T-helper 2 cell treated with Interferon-gamma antibody and Interleukin-4, amounts not matched to agents 5 μg/mL and 100 μg/mL, for 36 hours (primary cell): ENCODE results near the gene OSR1.
"Not testable (repeated sequence)": the region's sequence is repeated elsewhere in the genome, so short reads cannot be mapped to it uniquely, and the experiment has no call there.

Experiments used
- DNase-seq: peaks from one replicate; pipeline ENCODE4 v3.0.0; 2021; ENCODE audit warnings: low spot score
- H3K27ac Mint-ChIP-seq: one replicate; pipeline ENCODE4 v1.8.0; 2021; ENCODE audit warnings: mild to moderate bottlenecking, mixed read lengths
- H3K27me3 Mint-ChIP-seq: one replicate; pipeline ENCODE4 v1.8.0; 2021; ENCODE audit warnings: low read depth, mixed read lengths
- H3K36me3 Mint-ChIP-seq: one replicate; pipeline ENCODE4 v1.8.0; 2021; ENCODE audit warnings: low read depth, mixed read lengths
- H3K4me1 Mint-ChIP-seq: one replicate; pipeline ENCODE4 v1.8.0; 2021; ENCODE audit warnings: low read depth, mixed read lengths
- H3K4me3 Mint-ChIP-seq: one replicate; pipeline ENCODE4 v1.8.0; 2022; ENCODE audit warnings: mild to moderate bottlenecking, moderate library complexity, mixed read lengths
- H3K9me3 Mint-ChIP-seq: one replicate; pipeline ENCODE4 v1.8.0; 2021; ENCODE audit warnings: mixed read lengths

Gene OSR1

DNA sequence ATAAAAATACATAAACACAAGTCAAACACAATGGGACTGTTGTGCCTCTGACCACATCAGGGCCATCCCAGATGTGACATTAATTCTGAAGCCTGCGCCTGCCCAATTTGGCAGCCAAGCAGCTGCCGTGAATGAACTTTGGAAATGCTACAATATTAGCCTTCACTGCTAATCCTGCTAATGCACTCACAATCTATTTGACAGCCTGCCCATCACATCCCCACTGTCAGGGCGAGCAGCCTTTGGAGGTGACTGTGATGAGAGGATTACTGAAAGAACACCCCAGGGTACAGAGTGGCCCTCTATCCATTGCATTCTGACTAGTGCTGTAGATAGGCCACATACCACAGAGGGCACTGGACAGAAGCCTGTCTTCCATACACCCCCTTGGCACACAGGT is 21.6 kb downstream of the OSR1 start:
- Mint-ChIP-seq H3K27ac (no peak overlapping the region), H3K4me1 (no peaks in the 10 kb centered on the region), H3K36me3 (no peaks in the 10 kb centered on the region), H3K27me3 (no peaks in the 10 kb centered on the region), H3K4me3 (no peak overlapping the region), H3K9me3 (no peaks in the 10 kb centered on the region)
- no peak for DNase-seq

- no peaks in the 10 kb centered on the region for H3K9me3 Mint-ChIP-seq
- no peaks in the 10 kb centered on the region for H3K27me3 Mint-ChIP-seq
- no peak overlapping the region for H3K27ac Mint-ChIP-seq
- H3K36me3 Mint-ChIP-seq: no peaks in the 10 kb centered on the region
- no peak for DNase-seq
- no peak overlapping the region for H3K4me3 Mint-ChIP-seq
- no peaks in the 10 kb centered on the region for H3K4me1 Mint-ChIP-seq
Observed at GRCh38 chr2:19332503-19332902, 25.9 kb downstream of the OSR1 start.

DNA sequence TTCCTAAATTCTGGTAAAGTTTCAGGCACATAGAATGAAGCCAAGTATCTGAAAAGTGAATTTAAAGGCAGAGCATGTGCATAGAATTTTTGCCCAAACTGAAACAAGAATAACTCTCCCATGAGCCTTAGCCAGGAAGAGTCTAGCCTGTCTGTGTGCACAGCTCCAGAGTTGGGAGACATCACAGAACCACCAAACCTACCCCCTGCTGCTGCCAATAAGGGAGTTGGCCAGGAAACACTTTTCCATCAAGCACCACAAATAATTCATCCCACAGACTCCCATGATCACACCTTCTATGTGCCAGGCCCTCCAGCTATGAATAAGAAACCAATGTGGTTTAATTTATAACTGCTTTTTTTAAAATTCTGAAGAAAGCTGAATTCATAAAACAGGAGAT is 27.0 kb downstream of the OSR1 start:
- Mint-ChIP-seq H3K4me1 (no peaks in the 10 kb centered on the region), H3K27ac (no peak overlapping the region), H3K36me3 (no peaks in the 10 kb centered on the region), H3K27me3 (no peaks in the 10 kb centered on the region), H3K9me3 (no peaks in the 10 kb centered on the region), H3K4me3 (no peak overlapping the region)
- no peak for DNase-seq

- no peaks in the 10 kb centered on the region for H3K9me3 Mint-ChIP-seq
- H3K27me3 Mint-ChIP-seq: no peaks in the 10 kb centered on the region
- no peaks in the 10 kb centered on the region for H3K36me3 Mint-ChIP-seq
- H3K27ac Mint-ChIP-seq: no peak overlapping the region
- no peak overlapping the region for H3K4me3 Mint-ChIP-seq
- no peak for DNase-seq
- no peaks in the 10 kb centered on the region for H3K4me1 Mint-ChIP-seq
Observed at GRCh38 chr2:19330436-19330835, 28.0 kb downstream of the OSR1 start.

DNA sequence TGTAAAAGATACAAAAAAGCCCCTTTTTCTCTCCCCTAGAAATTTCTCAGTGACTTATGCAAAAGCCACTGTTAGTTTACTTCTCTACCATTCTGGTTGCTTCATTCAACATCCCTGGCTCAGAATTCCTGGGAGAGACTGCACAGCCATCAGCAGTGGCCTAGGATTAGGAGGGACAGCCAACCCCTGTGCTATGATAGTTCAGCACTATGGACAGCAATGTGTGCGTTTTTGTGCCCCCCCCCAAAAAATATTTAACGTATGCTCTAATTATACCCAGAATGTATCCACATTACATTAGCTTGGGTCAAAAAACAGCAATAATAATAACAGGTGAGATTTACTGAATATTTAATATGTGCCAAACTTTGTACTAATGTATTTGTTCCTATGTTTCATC is 29.0 kb downstream of the OSR1 start:
- H3K27me3 Mint-ChIP-seq: no peaks in the 10 kb centered on the region
- DNase-seq: no peak
- no peaks in the 10 kb centered on the region for H3K4me1 Mint-ChIP-seq
- no peak overlapping the region for H3K4me3 Mint-ChIP-seq
- H3K9me3 Mint-ChIP-seq: no peaks in the 10 kb centered on the region
- no peak overlapping the region for H3K27ac Mint-ChIP-seq
- no peaks in the 10 kb centered on the region for H3K36me3 Mint-ChIP-seq

DNA sequence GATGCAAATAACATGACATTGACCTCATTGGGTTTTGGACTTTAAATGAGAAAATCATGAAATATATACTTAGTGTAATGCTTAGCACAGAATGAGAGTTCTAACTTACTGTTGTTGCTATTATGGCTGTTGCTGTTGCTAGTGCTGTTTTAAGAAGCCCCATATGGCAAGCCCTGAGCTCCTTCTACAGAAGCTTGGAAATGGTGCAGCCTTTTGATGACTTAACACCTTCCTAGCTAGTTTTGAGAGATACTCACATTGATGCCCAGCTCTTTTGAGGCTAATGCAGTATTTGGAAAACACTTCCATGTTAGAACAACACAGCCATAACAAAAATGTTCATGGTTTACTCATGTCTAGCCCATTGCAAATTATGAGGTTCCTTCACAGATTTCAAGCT is 30.9 kb downstream of the OSR1 start:
- no peak for DNase-seq
- no peaks in the 10 kb centered on the region for H3K4me1 Mint-ChIP-seq
- H3K4me3 Mint-ChIP-seq: no peak overlapping the region
- H3K9me3 Mint-ChIP-seq: no peaks in the 10 kb centered on the region
- no peaks in the 10 kb centered on the region for H3K27me3 Mint-ChIP-seq
- no peak overlapping the region for H3K27ac Mint-ChIP-seq
- H3K36me3 Mint-ChIP-seq: no peaks in the 10 kb centered on the region

DNA sequence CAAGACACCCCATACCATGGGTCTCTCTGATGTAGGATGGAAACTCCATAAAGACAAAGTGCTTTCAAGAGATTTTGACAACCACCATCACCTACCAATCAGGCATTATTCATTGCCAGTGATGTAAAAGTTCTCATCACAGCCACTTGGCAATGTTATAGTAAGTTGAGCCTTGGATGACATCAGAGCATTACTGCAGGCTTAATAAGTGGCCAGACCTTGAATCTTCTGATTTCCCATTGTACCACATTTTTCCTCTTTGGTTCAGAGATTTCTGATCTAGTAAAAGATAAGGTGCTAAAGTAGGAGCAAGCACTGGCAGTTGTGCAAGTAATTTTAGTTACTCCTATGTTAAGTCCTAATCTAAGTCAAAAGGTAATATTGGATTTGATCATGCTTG is 36.5 kb downstream of the OSR1 start:
- Mint-ChIP-seq H3K4me3 (no peak overlapping the region), H3K9me3 (no peaks in the 10 kb centered on the region), H3K4me1 (no peaks in the 10 kb centered on the region), H3K27ac (no peak overlapping the region), H3K27me3 (no peaks in the 10 kb centered on the region), H3K36me3 (no peaks in the 10 kb centered on the region)
- no peak for DNase-seq

GRCh38 chr2:19320813-19321212 is 37.6 kb downstream of the OSR1 start:
- Mint-ChIP-seq H3K9me3 (no peaks in the 10 kb centered on the region), H3K27me3 (no peaks in the 10 kb centered on the region), H3K4me3 (no peak overlapping the region), H3K36me3 (no peaks in the 10 kb centered on the region), H3K27ac (no peak overlapping the region), H3K4me1 (no peaks in the 10 kb centered on the region)
- no peak for DNase-seq

DNA sequence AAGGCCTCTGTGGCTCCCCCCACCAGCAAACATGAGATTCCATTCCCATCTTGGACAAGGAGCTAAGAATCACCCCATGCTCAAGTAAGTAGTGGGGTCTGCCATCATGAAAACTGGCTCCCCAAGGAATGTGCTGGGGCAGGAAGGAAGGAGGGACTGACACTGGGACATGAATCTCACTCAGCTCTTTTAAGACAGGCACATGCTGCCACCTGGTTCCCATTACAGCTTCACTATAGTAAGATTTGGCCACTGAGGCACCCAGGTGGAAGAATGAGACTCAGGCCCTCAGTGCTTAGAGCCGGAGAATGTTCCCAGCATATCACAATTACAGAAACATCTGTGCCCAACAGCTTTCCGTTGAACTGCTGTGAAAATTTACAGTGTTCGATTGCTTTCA is 38.7 kb downstream of the OSR1 start:
- no peaks in the 10 kb centered on the region for H3K27me3 Mint-ChIP-seq
- H3K9me3 Mint-ChIP-seq: no peaks in the 10 kb centered on the region
- no peak overlapping the region for H3K4me3 Mint-ChIP-seq
- no peak overlapping the region for H3K27ac Mint-ChIP-seq
- H3K36me3 Mint-ChIP-seq: no peaks in the 10 kb centered on the region
- no peaks in the 10 kb centered on the region for H3K4me1 Mint-ChIP-seq
- DNase-seq: no peak

- H3K4me3 Mint-ChIP-seq: no peak overlapping the region
- H3K9me3 Mint-ChIP-seq: no peaks in the 10 kb centered on the region
- H3K27ac Mint-ChIP-seq: no peak overlapping the region
- no peak for DNase-seq
- no peaks in the 10 kb centered on the region for H3K27me3 Mint-ChIP-seq
- no peaks in the 10 kb centered on the region for H3K36me3 Mint-ChIP-seq
- H3K4me1 Mint-ChIP-seq: no peaks in the 10 kb centered on the region
Observed at GRCh38 chr2:19319064-19319463, 39.4 kb downstream of the OSR1 start.

DNA sequence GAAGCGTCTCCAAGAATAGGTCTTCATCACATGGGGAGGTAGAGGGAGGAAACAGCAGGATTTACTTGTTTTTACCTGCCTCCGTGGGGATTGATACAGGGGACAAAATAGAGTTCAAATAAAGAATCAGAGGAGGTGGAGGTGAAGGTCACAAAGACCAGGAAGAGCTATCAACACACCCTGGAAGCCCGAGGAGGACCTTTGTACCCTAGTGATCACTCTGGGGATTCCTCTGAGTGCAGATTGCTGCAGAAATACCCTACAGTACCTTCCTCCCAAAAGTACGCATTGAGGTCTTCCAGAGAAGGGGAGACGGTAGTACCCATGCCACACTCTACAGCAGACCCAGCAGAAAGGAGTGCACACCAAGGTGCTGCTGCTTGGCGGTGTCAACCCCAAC is 44.9 kb downstream of the OSR1 start:
- Mint-ChIP-seq H3K4me1 (no peaks in the 10 kb centered on the region), H3K4me3 (no peak overlapping the region), H3K36me3 (no peaks in the 10 kb centered on the region), H3K27me3 (no peaks in the 10 kb centered on the region), H3K9me3 (no peaks in the 10 kb centered on the region), H3K27ac (no peak overlapping the region)
- DNase-seq: no peak

GRCh38 chr2:19312949-19313348 is 45.5 kb downstream of the OSR1 start:
- Mint-ChIP-seq H3K36me3 (no peaks in the 10 kb centered on the region), H3K4me3 (no peak overlapping the region), H3K9me3 (no peaks in the 10 kb centered on the region), H3K27ac (no peak overlapping the region), H3K4me1 (no peaks in the 10 kb centered on the region), H3K27me3 (no peaks in the 10 kb centered on the region)
- no peak for DNase-seq

DNA sequence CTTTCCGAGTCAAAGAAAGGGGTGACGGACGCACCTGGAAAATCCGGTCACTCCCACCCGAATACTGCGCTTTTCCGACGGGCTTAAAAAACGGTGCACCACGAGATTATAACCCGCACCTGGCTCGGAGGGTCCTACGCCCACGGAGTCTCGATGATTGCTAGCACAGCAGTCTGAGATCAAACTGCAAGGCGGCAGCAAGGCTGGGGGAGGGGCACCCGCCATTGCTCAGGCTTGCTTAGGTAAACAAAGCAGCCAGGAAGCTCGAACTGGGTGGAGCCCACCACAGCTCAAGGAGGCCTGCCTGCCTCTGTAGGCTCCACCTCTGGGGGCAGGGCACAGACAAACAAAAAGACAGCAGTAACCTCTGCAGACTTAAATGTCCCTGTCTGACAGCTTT is 52.4 kb downstream of the OSR1 start:
- not testable (repeated sequence) for H3K4me1 Mint-ChIP-seq, H3K4me3 Mint-ChIP-seq, H3K27me3 Mint-ChIP-seq, DNase-seq, H3K36me3 Mint-ChIP-seq, H3K27ac Mint-ChIP-seq, H3K9me3 Mint-ChIP-seq

- H3K4me3 Mint-ChIP-seq, DNase-seq, H3K4me1 Mint-ChIP-seq, H3K27ac Mint-ChIP-seq, H3K27me3 Mint-ChIP-seq, H3K9me3 Mint-ChIP-seq, H3K36me3 Mint-ChIP-seq: not testable (repeated sequence)
Observed at GRCh38 chr2:19305400-19306055, 52.9 kb downstream of the OSR1 start.

DNA sequence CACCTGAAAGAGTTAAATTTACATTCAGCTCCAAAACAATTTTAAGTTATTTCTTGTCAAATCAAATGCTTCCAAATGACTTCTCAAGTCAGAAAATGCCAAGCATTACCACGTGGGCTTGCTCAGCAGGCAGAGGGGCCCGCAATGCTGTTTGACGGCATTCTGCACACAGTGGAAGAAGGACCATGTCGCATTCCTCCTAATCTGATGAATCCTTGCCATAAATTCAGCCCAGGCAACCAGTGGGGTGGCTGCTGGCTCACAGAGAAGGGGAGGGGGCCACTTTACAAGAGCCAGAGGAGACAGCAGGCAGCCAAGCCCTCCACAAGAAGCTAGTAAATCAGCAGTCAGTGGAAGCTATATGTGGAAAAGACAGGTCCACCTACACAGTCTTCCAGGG is 56.7 kb downstream of the OSR1 start:
- Mint-ChIP-seq H3K9me3 (no peaks in the 10 kb centered on the region), H3K4me1 (no peaks in the 10 kb centered on the region), H3K27ac (no peak overlapping the region), H3K27me3 (no peaks in the 10 kb centered on the region), H3K36me3 (no peaks in the 10 kb centered on the region), H3K4me3 (no peak overlapping the region)
- DNase-seq: no peak
